Esophagus squamous epithelium (tissue), 4 donors: ENCODE measurements around the gene CGB3.

Source experiments
- POLR2A ChIP-seq, 4 donors: fragments of 450-650 bp; IDR thresholded peaks; one replicate each; pipeline ENCODE4 v1.6.1; 2017; ENCODE audit warnings: antibody characterized with exemption in 4 of 4, mild to moderate bottlenecking in 4 of 4, moderate library complexity in 3 of 4
- TF ChIP-seq, protein P1 (sequence below), 6 experiments: fragments of 450-650 bp in 4 of 6; fragments of 200-600 bp in 2 of 6; sonication (generic) in 2 of 6; IDR thresholded peaks; one replicate each; pipeline ENCODE4 v1.5.1; 2016 to 2019; ENCODE audit warnings: antibody characterized with exemption in 6 of 6, mild to moderate bottlenecking in 4 of 6, moderate library complexity in 4 of 6

GRCh38 chr19:49022116-49022515 is 2.0 kb downstream of the CGB3 start:
- TF ChIP-seq, protein P1, sequence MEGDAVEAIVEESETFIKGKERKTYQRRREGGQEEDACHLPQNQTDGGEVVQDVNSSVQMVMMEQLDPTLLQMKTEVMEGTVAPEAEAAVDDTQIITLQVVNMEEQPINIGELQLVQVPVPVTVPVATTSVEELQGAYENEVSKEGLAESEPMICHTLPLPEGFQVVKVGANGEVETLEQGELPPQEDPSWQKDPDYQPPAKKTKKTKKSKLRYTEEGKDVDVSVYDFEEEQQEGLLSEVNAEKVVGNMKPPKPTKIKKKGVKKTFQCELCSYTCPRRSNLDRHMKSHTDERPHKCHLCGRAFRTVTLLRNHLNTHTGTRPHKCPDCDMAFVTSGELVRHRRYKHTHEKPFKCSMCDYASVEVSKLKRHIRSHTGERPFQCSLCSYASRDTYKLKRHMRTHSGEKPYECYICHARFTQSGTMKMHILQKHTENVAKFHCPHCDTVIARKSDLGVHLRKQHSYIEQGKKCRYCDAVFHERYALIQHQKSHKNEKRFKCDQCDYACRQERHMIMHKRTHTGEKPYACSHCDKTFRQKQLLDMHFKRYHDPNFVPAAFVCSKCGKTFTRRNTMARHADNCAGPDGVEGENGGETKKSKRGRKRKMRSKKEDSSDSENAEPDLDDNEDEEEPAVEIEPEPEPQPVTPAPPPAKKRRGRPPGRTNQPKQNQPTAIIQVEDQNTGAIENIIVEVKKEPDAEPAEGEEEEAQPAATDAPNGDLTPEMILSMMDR (IDR thresholded peaks at IDR 0.05) = no peak
- TF ChIP-seq POLR2A (IDR thresholded peaks at IDR 0.05) = no peak
